Mesothelial cell of epicardium (in vitro differentiated cells): ENCODE measurements around the gene CNTNAP5. TPM values are rescaled to one million over a fixed set of nuclear protein-coding genes. Genes with fewer than 3 reads are reported as not detected.

Experiments used
- DNase-seq, 2 experiments: peaks; one replicate each; pipeline ENCODE4 v3.0.0; 2021; ENCODE audit warnings: low spot score in 2 of 2; ENCODE audit not compliant: unreplicated experiment in 2 of 2
- H3K27ac Mint-ChIP-seq: 2 replicates; pipeline ENCODE4 v1.8.0; 2021; ENCODE audit warnings: mixed read lengths
- H3K27me3 Mint-ChIP-seq: 2 replicates; pipeline ENCODE4 v1.8.0; 2021; ENCODE audit warnings: low read depth, mixed read lengths
- H3K36me3 Mint-ChIP-seq: 2 replicates; pipeline ENCODE4 v1.8.0; 2021; ENCODE audit warnings: mixed read lengths
- H3K4me1 Mint-ChIP-seq: 2 replicates; pipeline ENCODE4 v1.8.0; 2021; ENCODE audit warnings: mixed read lengths
- H3K4me3 Mint-ChIP-seq: 2 replicates; pipeline ENCODE4 v1.8.0; 2021; ENCODE audit warnings: mild to moderate bottlenecking, moderate library complexity, mixed read lengths
- H3K9me3 Mint-ChIP-seq: 2 replicates; pipeline ENCODE4 v1.8.0; 2021; ENCODE audit warnings: mixed read lengths
- CTCF ChIP-seq: fragments of 200-600 bp; sonication (generic); IDR thresholded peaks from one replicate; pipeline ENCODE4 v1.5.0; 2021; ENCODE audit warnings: antibody characterized with exemption; ENCODE audit not compliant: unreplicated experiment
- total RNA-seq: library from RNA; stranded (reverse); gene quantifications from 3 replicates; pipeline ENCODE4 v1.2.1, GENCODE V29; 2021

CNTNAP5 gene
- total RNA-seq, 1 donor from 2014 or later = 0.22 TPM

GRCh38 chr2:124663645-124663997, 638.5 kb downstream of the CNTNAP5 start:
- peaks cover 2% of the 10 kb centered on the region for H3K4me1 Mint-ChIP-seq
- DNase-seq = no peak
- peaks cover 2% of the 10 kb centered on the region for H3K27me3 Mint-ChIP-seq
- no peaks in the 10 kb centered on the region for H3K36me3 Mint-ChIP-seq
- no peak overlapping the region for H3K4me3 Mint-ChIP-seq
- H3K27ac Mint-ChIP-seq = no peak overlapping the region
- TF ChIP-seq CTCF = no peak
- H3K9me3 Mint-ChIP-seq = no peaks in the 10 kb centered on the region

GRCh38 chr2:124664363-124664762, 639.3 kb downstream of the CNTNAP5 start:
- Mint-ChIP-seq H3K9me3 (no peaks in the 10 kb centered on the region), H3K36me3 (no peaks in the 10 kb centered on the region), H3K4me3 (no peak overlapping the region), H3K27me3 (peaks cover 2% of the 10 kb centered on the region), H3K27ac (no peak overlapping the region), H3K4me1 (peaks cover 2% of the 10 kb centered on the region)
- DNase-seq = no peak
- no peak for TF ChIP-seq CTCF

GRCh38 chr2:124666976-124667375, 641.9 kb downstream of the CNTNAP5 start:
- Mint-ChIP-seq H3K4me1 (peaks cover 2% of the 10 kb centered on the region), H3K4me3 (no peak overlapping the region), H3K9me3 (no peaks in the 10 kb centered on the region), H3K27ac (no peak overlapping the region), H3K27me3 (no peaks in the 10 kb centered on the region), H3K36me3 (no peaks in the 10 kb centered on the region)
- DNase-seq = no peak
- no peak for TF ChIP-seq CTCF

- Mint-ChIP-seq H3K4me1 (peaks cover 2% of the 10 kb centered on the region), H3K36me3 (no peaks in the 10 kb centered on the region), H3K9me3 (no peaks in the 10 kb centered on the region), H3K4me3 (no peak overlapping the region), H3K27me3 (no peaks in the 10 kb centered on the region), H3K27ac (no peak overlapping the region)
- DNase-seq = no peak
- no peak for TF ChIP-seq CTCF
Observed at GRCh38 chr2:124668161-124668560, 643.1 kb downstream of the CNTNAP5 start.

GRCh38 chr2:124670187-124670586, 645.1 kb downstream of the CNTNAP5 start:
- no peak for TF ChIP-seq CTCF

GRCh38 chr2:124678043-124678442, 653.0 kb downstream of the CNTNAP5 start:
- no peak for DNase-seq
- no peaks in the 10 kb centered on the region for H3K36me3 Mint-ChIP-seq

More at GRCh38 chr2:124670187-124670586, 645.1 kb downstream of the CNTNAP5 start:
- Mint-ChIP-seq H3K4me1 (peaks cover 2% of the 10 kb centered on the region), H3K9me3 (no peaks in the 10 kb centered on the region), H3K27ac (no peak overlapping the region), H3K36me3 (no peaks in the 10 kb centered on the region), H3K4me3 (no peak overlapping the region), H3K27me3 (no peaks in the 10 kb centered on the region)
- no peak for DNase-seq

More at GRCh38 chr2:124678043-124678442, 653.0 kb downstream of the CNTNAP5 start:
- no peak for TF ChIP-seq CTCF
- no peak overlapping the region for H3K4me3 Mint-ChIP-seq
- H3K9me3 Mint-ChIP-seq = peaks cover 16% of the 10 kb centered on the region
- peaks cover 3% of the 10 kb centered on the region for H3K4me1 Mint-ChIP-seq
- no peaks in the 10 kb centered on the region for H3K27me3 Mint-ChIP-seq
- no peak overlapping the region for H3K27ac Mint-ChIP-seq
